Ovary (tissue), 9 donors: ENCODE results near the gene SH2D6. TPM values are rescaled to one million over a fixed set of nuclear protein-coding genes. Genes with fewer than 3 reads are reported as not detected.

ENCODE experiments used
- DNase-seq, 5 donors: peaks; one replicate each; pipeline ENCODE4 v3.0.0-alpha.2; 2019 to 2020
- H3K27ac ChIP-seq, 2 donors: fragments of 200-600 bp; one replicate each; pipeline versions ENCODE4 v1.5.1 to v1.8.0; 2019 to 2022
- H3K27me3 ChIP-seq: fragments of 200-600 bp; one replicate; pipeline ENCODE4 v1.8.0; 2022
- H3K36me3 ChIP-seq: fragments of 200-600 bp; sonication (generic); one replicate; pipeline ENCODE4 v1.5.1; 2019
- H3K4me1 ChIP-seq: one replicate; pipeline ENCODE4 v1.8.1; 2013; ENCODE audit warnings: mild to moderate bottlenecking, moderate library complexity; ENCODE audit not compliant: insufficient read depth
- H3K4me3 ChIP-seq: fragments of 200-600 bp; sonication (generic); one replicate; pipeline ENCODE4 v1.5.1; 2017
- H3K9me3 ChIP-seq, 2 donors: fragments of 200-600 bp in 1 of 2; sonication (generic) in 1 of 2; one replicate each; pipeline versions ENCODE4 v1.5.1 to v1.8.1; 2013 to 2019; ENCODE audit warnings: mild to moderate bottlenecking in 1 of 2, moderate library complexity in 1 of 2
- EP300 ChIP-seq: sonication (generic); formaldehyde crosslinking; IDR thresholded peaks from one replicate; pipeline ENCODE4 v1.6.1; 2017; ENCODE audit warnings: antibody characterized with exemption
- POLR2A ChIP-seq: fragments of 450-650 bp; IDR thresholded peaks from one replicate; pipeline ENCODE4 v1.6.1; 2017; ENCODE audit warnings: antibody characterized with exemption, mild to moderate bottlenecking, moderate library complexity
- WGBS, 3 donors: extraction: QIAGEN DNeasy Blood & Tissue Kit in 1 of 3; methylation state at CpG; one replicate each; pipeline versions ENCODE4 v1.1.5 to v1.1.7; 2013 to 2017; 5-methylcytosine and 5-hydroxymethylcytosine counted together
- intact Hi-C, 4 donors: fragments of 100-400 bp; cut with DNase I; formaldehyde crosslinking; loops; one replicate each; pipeline versions ENCODE4 v1.11.0 to v1.15.1; 2022 to 2023
- polyA plus RNA-seq, 2 donors: library from polyadenylated mRNA; stranded (reverse); fragments of 200-250 nt in 1 of 2; fragments of 350-450 nt in 1 of 2; fragmentation: Illumina TruSeq in 1 of 2; extraction: RNeasy Lipid Tissue Mini Kit (QIAGEN cat#74804) in 1 of 2; gene quantifications; one replicate each; pipeline ENCODE4 v1.2.3, GENCODE V29; 2013 to 2014
- total RNA-seq, 7 donors: library from RNA; depleted of rRNA in 2 of 7; stranded (reverse); fragments of >200 nt in 2 of 7; fragmentation: NEBNext Ultra II Directional in 3 of 7; extraction: Animal tissue kit (Norgen Biotek cat#: 25700) in 3 of 7; gene quantifications; one replicate each; pipeline versions ENCODE4 v1.1.0 to v1.2.4, GENCODE V29; 2016 to 2023
- TF ChIP-seq, protein P1 (sequence below), 3 donors: fragments of 450-650 bp in 2 of 3; fragments of 200-600 bp in 1 of 3; IDR thresholded peaks; one replicate each; pipeline versions ENCODE4 v1.5.1 to v1.8.0; 2016 to 2022; ENCODE audit warnings: antibody characterized with exemption in 3 of 3, mild to moderate bottlenecking in 1 of 3
- donor health status: DM: no; HTN: no; CAD: no; lungs with moderate emphysema.
- donor health status: DM: no; HTN: no; CAD: no.
- donor health status: Bipolar disorder and iron deficiency.
- donor health status: DM: yes; HTN: yes; CAD: no.
- donor health status: DM: no; HTN: no; CAD: no.
- donor health status: DM: yes; HTN: yes; CAD: no.

SH2D6 gene
- total and polyA plus RNA-seq, 9 donors: 0.12 to 1.9 (median 0.41) TPM; not detected in 5

- WGBS, 3 donors: 83 to 87% (median 85%) methylated on average over 4 of the region's 4 CpGs
- TF ChIP-seq, protein P1, sequence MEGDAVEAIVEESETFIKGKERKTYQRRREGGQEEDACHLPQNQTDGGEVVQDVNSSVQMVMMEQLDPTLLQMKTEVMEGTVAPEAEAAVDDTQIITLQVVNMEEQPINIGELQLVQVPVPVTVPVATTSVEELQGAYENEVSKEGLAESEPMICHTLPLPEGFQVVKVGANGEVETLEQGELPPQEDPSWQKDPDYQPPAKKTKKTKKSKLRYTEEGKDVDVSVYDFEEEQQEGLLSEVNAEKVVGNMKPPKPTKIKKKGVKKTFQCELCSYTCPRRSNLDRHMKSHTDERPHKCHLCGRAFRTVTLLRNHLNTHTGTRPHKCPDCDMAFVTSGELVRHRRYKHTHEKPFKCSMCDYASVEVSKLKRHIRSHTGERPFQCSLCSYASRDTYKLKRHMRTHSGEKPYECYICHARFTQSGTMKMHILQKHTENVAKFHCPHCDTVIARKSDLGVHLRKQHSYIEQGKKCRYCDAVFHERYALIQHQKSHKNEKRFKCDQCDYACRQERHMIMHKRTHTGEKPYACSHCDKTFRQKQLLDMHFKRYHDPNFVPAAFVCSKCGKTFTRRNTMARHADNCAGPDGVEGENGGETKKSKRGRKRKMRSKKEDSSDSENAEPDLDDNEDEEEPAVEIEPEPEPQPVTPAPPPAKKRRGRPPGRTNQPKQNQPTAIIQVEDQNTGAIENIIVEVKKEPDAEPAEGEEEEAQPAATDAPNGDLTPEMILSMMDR (IDR thresholded peaks at IDR 0.05): no peak
- TF ChIP-seq EP300 (no peak), POLR2A (no peak)
- H3K4me1 ChIP-seq: no peaks in the 10 kb centered on the region
- intact Hi-C loops: no loop called here
- H3K27me3 ChIP-seq: no peaks in the 10 kb centered on the region
- H3K9me3 ChIP-seq: no peaks in the 10 kb centered on the region
- DNase-seq: no peak
- H3K36me3 ChIP-seq: no peaks in the 10 kb centered on the region
- H3K27ac ChIP-seq: no peak overlapping the region
- H3K4me3 ChIP-seq: no peak overlapping the region
These were observed 34.7 kb upstream of the SH2D6 start for GRCh38 chr2:85383850-85384249.

GRCh38 chr2:85385746-85386145, 32.8 kb upstream of the SH2D6 start:
- Histone ChIP-seq H3K4me1 (no peaks in the 10 kb centered on the region), H3K9me3 (no peaks in the 10 kb centered on the region), H3K27me3 (no peaks in the 10 kb centered on the region), H3K36me3 (no peaks in the 10 kb centered on the region), H3K27ac (no peak overlapping the region), H3K4me3 (no peak overlapping the region)
- WGBS, 3 donors: 37 to 57% (median 44%) methylated on average over 2 of the region's 2 CpGs
- TF ChIP-seq EP300: no peak
- no peak for TF ChIP-seq POLR2A
- TF ChIP-seq, protein P1 (IDR thresholded peaks at IDR 0.05): no peak
- no peak for DNase-seq
- intact Hi-C loops: no loop called here

DNA sequence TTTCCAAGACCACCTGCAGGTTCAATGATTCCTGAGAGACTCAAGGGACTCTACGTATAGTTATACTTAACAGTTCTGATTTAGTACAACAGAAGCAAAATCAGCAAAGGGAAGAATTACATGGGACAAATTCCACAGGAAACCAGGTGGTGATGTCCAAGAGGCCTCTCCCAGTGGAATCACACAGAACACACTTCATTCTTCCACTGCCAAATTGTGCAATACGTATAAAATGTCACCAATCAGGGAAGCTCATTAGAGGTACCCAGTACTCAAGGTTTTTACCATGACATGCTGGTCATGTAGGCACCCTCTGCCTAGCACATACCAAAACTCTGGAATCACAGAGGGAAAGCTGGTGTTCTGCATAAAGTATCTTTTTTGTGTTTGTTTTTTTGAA, 30.8 kb upstream of the SH2D6 start:
- intact Hi-C loops: no loop called here
- WGBS, 3 donors: 89 to 94% (median 93%) methylated on average over 2 of the region's 2 CpGs
- H3K36me3 ChIP-seq: no peaks in the 10 kb centered on the region

GRCh38 chr2:85388878-85389538, 29.5 kb upstream of the SH2D6 start:
- TF ChIP-seq POLR2A: no peak
- TF ChIP-seq EP300: no peak
- Histone ChIP-seq H3K4me3 (no peak overlapping the region), H3K36me3 (no peaks in the 10 kb centered on the region), H3K27me3 (no peaks in the 10 kb centered on the region), H3K4me1 (no peaks in the 10 kb centered on the region), H3K9me3 (no peaks in the 10 kb centered on the region), H3K27ac (no peak overlapping the region)
- intact Hi-C loops: no loop called here
- 76 to 83% (median 78%) methylated on average over 9 of the region's 9 CpGs for WGBS, 3 donors
- peak in 1 of 5 donors; percentile 14 for DNase-seq

More for the DNA sequence above, 30.8 kb upstream of the SH2D6 start:
- no peak for DNase-seq
- Histone ChIP-seq H3K27me3 (no peaks in the 10 kb centered on the region), H3K4me3 (no peak overlapping the region), H3K4me1 (no peaks in the 10 kb centered on the region), H3K9me3 (no peaks in the 10 kb centered on the region), H3K27ac (no peak overlapping the region)
- TF ChIP-seq POLR2A: no peak
- TF ChIP-seq EP300: no peak
- TF ChIP-seq, protein P1 (IDR thresholded peaks at IDR 0.05): no peak

GRCh38 chr2:85390941-85391669, 27.4 kb upstream of the SH2D6 start:
- WGBS, 3 donors: 69 to 81% (median 81%) methylated on average over 10 to 11 of the region's 11 CpGs
- H3K27ac ChIP-seq: no peak overlapping the region
- H3K4me1 ChIP-seq: no peaks in the 10 kb centered on the region
- intact Hi-C loops: no loop called here
- no peak overlapping the region for H3K4me3 ChIP-seq
- no peaks in the 10 kb centered on the region for H3K9me3 ChIP-seq
- no peaks in the 10 kb centered on the region for H3K36me3 ChIP-seq
- TF ChIP-seq, protein P1 (IDR thresholded peaks at IDR 0.05): peak in 1 of 3 donors; percentile 35
- no peak for TF ChIP-seq POLR2A
- DNase-seq: peak in 3 of 5 donors; percentile 46 to 64 (median 58)
- no peaks in the 10 kb centered on the region for H3K27me3 ChIP-seq
